ENCODE measurements around the gene ACTRT3.

DNA sequence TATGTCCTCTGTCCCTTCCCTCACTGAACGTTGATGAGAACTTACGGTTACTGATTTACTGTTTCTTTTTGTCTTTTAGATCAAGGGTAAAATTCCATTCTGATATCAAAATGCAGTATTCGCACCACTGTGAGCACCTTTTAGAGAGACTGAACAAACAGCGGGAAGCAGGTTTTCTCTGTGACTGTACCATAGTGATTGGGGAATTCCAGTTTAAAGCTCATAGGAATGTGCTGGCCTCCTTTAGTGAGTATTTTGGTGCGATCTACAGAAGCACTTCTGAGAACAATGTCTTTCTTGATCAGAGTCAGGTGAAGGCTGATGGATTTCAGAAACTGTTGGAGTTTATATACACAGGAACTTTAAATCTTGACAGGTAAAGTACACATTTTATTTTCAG, 4.8 kb upstream of the ACTRT3 start:
- no peak for TF ChIP-seq CTCF (IDR thresholded peaks at IDR 0.05)
- TF ChIP-seq POLR2A (IDR thresholded peaks at IDR 0.05) = no peak
